ENCODE data around the gene LCN15. TPM values are rescaled to one million over a fixed set of nuclear protein-coding genes. Genes with fewer than 3 reads are reported as not detected.
"Not testable (repeated sequence)": the region's sequence is repeated elsewhere in the genome, so short reads cannot be mapped to it uniquely, and the experiment has no call there.

Gene LCN15
- total RNA-seq, 1 donor from 2014 or later = not detected

DNA sequence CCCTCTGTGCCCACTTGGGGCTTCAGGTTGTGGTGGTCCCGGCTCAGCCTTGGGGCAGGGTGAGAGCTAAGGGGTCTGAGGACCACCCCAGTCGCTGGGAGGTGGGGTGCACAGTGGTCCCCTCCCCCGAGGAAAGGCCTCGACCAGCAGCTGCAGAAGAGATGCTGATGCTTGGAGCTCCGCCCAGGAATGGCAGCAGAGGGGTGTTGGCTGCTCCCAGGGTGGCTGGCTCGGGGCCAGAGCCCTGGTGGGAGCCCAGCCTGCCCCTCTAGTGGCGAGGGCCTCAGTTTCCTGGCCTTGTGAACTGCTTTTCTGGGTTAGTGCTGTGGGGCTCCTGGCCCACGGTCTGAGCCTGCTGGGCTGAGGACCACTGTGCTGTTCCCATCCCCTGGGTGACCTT lies 50.8 kb downstream of the LCN15 start:
- Histone ChIP-seq H4K20me1 (ENCODE audit: low read depth) (peaks cover 39% of the 10 kb centered on the region), H3K4me2 (peak overlapping the region; percentile 98), H3K4me1 (peaks cover 9% of the 10 kb centered on the region), H2AFZ (replicated peaks) (no peak overlapping the region), H3K27me3 (peaks cover 25% of the 10 kb centered on the region), H3K27ac (no peak overlapping the region), H3F3A (ENCODE audit: low read depth) (peaks cover 9% of the 10 kb centered on the region), H3K4me3 (peak overlapping the region; percentile 99), H3K79me2 (ENCODE audit: low read depth) (peaks cover 23% of the 10 kb centered on the region), H3K9me3 (ENCODE audit: low read depth) (no peaks in the 10 kb centered on the region), H3K36me3 (no peaks in the 10 kb centered on the region), H3K9ac (no peak overlapping the region)
- no peak for DNase-seq (ENCODE audit: low spot score)
- Mint-ChIP-seq H3K4me3 (peak overlapping the region; percentile 85), H3K27me3 (ENCODE audit: insufficient read depth, low read depth) (peaks cover 1% of the 10 kb centered on the region), H3K36me3 (peaks cover 7% of the 10 kb centered on the region), H3K27ac (no peak overlapping the region), H3K9me3 (no peaks in the 10 kb centered on the region), H3K4me1 (peaks cover 17% of the 10 kb centered on the region)
- TF ChIP-seq, protein P1, sequence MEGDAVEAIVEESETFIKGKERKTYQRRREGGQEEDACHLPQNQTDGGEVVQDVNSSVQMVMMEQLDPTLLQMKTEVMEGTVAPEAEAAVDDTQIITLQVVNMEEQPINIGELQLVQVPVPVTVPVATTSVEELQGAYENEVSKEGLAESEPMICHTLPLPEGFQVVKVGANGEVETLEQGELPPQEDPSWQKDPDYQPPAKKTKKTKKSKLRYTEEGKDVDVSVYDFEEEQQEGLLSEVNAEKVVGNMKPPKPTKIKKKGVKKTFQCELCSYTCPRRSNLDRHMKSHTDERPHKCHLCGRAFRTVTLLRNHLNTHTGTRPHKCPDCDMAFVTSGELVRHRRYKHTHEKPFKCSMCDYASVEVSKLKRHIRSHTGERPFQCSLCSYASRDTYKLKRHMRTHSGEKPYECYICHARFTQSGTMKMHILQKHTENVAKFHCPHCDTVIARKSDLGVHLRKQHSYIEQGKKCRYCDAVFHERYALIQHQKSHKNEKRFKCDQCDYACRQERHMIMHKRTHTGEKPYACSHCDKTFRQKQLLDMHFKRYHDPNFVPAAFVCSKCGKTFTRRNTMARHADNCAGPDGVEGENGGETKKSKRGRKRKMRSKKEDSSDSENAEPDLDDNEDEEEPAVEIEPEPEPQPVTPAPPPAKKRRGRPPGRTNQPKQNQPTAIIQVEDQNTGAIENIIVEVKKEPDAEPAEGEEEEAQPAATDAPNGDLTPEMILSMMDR (IDR thresholded peaks at IDR 0.05) = no peak
- TF ChIP-seq EZH2 (IDR thresholded peaks at IDR 0.05) = no peak
- TF ChIP-seq EZH2phosphoT487 (IDR thresholded peaks at IDR 0.05) = no peak

DNA sequence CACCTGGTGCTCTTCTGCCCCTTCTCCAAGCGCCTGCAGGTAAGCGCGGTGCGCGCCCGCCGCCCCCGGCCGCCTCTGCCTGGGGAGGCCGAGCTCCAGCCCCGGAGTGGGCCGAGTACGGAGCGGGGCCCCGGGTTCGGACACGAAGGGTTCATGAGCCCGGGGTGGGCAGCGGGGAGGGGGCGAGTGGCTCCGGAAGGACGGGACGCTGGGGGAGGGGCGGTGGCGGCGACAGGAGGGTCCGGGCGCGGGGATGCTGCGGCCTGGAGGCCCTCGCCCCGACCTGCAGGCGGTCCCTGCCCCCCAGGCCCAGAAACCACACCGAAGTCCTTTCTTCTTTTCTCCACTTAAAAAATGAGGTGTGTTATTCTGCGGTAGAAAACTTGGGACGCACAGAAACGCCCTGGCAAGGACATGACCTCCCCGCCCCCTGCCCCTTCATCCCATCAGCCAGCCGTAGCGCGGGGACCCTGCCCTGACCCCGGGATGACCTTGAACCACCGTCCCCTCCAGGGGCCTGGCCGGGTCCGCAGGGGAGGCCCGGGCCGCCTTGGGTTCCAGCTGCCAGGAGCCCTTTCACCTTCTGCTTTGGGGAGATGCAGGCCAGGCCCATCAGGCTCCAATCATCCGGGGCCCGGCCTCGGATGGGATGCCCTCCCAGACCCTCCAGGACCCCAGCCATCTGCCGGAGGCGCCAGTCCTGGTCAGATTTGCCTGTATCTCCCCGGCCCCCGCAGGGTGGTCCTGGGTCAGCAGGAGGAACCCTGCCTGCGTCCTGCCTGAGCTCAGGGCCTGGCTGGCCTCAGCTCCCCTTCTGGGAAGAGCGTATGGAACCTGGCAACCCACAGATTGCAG lies 51.4 kb downstream of the LCN15 start:
- Histone ChIP-seq H2AFZ (replicated peaks) (peak overlapping the region; percentile 82), H4K20me1 (ENCODE audit: low read depth) (peaks cover 35% of the 10 kb centered on the region), H3K4me3 (peak overlapping the region; percentile 99), H3K4me2 (peak overlapping the region; percentile 98), H3F3A (ENCODE audit: low read depth) (peaks cover 9% of the 10 kb centered on the region), H3K9ac (peak overlapping the region; percentile 70), H3K79me2 (ENCODE audit: low read depth) (peaks cover 23% of the 10 kb centered on the region), H3K36me3 (no peaks in the 10 kb centered on the region), H3K4me1 (peaks cover 9% of the 10 kb centered on the region), H3K27me3 (peaks cover 25% of the 10 kb centered on the region), H3K9me3 (ENCODE audit: low read depth) (no peaks in the 10 kb centered on the region), H3K27ac (no peak overlapping the region)
- Mint-ChIP-seq H3K9me3 (no peaks in the 10 kb centered on the region), H3K36me3 (peaks cover 7% of the 10 kb centered on the region), H3K27ac (no peak overlapping the region), H3K4me3 (peak overlapping the region; percentile 85), H3K4me1 (peaks cover 19% of the 10 kb centered on the region), H3K27me3 (ENCODE audit: insufficient read depth, low read depth) (peaks cover 4% of the 10 kb centered on the region)
- no peak for TF ChIP-seq EZH2 (IDR thresholded peaks at IDR 0.05)
- TF ChIP-seq, protein P1 (IDR thresholded peaks at IDR 0.05) = no peak
- no peak for TF ChIP-seq EZH2phosphoT487 (IDR thresholded peaks at IDR 0.05)
- peak; percentile 59 for DNase-seq (ENCODE audit: low spot score)

DNA sequence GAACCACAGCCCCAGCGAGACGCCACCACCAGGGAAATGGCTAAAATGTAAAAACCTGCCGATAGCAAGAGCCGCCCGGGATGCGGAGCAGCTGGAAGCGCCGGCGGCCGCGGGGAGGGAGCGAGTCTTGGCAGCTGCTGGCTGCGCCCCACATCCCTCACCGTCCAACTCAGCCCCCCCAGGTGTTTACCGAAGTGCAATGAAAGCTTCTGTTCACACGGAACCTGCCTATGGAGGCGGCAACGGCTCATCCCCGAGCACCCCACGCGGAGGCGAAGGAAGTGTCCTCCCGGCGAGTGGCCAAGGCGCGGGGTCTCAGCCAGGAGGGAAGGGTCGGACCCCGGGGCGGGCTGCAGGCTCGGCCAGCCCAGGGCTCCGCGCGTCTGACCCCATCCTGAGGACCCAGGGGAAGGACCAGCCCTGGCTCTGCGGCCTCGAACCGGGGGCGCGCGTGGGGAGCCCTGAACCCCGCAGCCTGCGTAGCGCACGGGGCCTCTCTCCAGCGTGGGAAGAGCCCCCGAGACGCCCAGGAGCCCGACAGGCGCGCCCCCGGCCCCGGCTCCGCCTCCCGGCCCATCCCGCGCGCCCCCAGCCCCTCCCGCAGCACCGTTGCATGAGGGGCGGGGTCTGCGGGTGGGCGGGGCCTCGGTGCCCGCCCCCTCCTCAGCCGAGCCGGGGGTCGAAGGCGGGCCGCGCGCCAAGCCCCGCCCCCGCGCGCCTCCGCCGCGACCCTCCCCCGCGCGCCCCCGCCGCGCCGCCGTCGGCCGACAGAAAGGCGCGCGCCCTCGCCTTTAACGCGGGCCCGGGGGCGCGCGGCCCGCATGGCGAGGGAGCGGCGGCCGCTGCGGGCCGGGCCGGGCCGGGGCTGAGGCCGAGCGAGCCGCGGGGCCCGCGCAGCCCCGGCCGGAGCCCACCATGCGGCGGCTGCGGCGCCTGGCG lies 52.3 kb downstream of the LCN15 start, which contains the start of gene DIPK1B:
TSS of gene DIPK1B (plus strand) at position 822 of the 939 bp plus-strand sequence. CDS start at position 916, 94 bp downstream.
- H3K27me3 ChIP-seq = peaks cover 25% of the 10 kb centered on the region
- peak within 1 kb of the TSS; percentile 70 for H3K9ac ChIP-seq
- H3K27ac Mint-ChIP-seq = no peak within 1 kb of the TSS
- no peaks in the 10 kb centered on the region for H3K9me3 Mint-ChIP-seq
- H3K9me3 ChIP-seq (ENCODE audit: low read depth) = no peaks in the 10 kb centered on the region
- H3K4me3 ChIP-seq = peak within 1 kb of the TSS; percentile 99
- TF ChIP-seq EZH2phosphoT487 (IDR thresholded peaks at IDR 0.05) (no peak), EZH2 (IDR thresholded peaks at IDR 0.05) (peak; percentile 39)
- TF ChIP-seq, protein P1 (IDR thresholded peaks at IDR 0.05) = no peak
- peaks cover 9% of the 10 kb centered on the region for H3F3A ChIP-seq (ENCODE audit: low read depth)
- H3K4me1 Mint-ChIP-seq = peaks cover 20% of the 10 kb centered on the region
- H3K4me1 ChIP-seq = peaks cover 9% of the 10 kb centered on the region
- H3K79me2 ChIP-seq (ENCODE audit: low read depth) = peaks cover 23% of the 10 kb centered on the region
- H3K36me3 Mint-ChIP-seq = peaks cover 7% of the 10 kb centered on the region
- peak within 1 kb of the TSS; percentile 89 for H3K4me3 Mint-ChIP-seq
- H3K27me3 Mint-ChIP-seq (ENCODE audit: insufficient read depth, low read depth) = peaks cover 4% of the 10 kb centered on the region
- peak within 1 kb of the TSS; percentile 82 for H2AFZ ChIP-seq (replicated peaks)
- H3K36me3 ChIP-seq = no peaks in the 10 kb centered on the region
- peak; percentile 90 for DNase-seq (ENCODE audit: low spot score)
- peaks cover 35% of the 10 kb centered on the region for H4K20me1 ChIP-seq (ENCODE audit: low read depth)
- H3K4me2 ChIP-seq = peak within 1 kb of the TSS; percentile 98
- no peak within 1 kb of the TSS for H3K27ac ChIP-seq

DNA sequence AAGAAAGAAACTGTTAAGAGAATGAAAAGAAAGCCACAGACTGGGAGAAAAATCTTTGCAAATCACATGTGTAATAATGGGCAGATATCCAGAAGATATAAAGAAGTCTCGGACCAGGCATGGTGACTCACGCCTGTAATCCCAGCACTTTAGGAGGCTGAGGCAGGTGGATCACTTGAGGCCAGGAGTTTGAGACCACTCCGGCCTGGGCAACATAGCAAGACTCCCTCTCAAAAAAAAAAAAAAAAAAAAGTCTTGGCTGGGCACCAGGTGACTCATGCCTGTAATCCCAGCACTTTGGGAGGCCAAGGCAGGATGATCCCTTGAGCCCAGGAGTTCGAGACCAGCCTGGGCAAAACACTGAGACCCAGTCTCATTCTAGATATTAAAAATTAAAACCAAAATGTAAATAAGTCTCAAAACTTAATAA lies 53.1 kb downstream of the LCN15 start:
- peak overlapping the region; percentile 85 for H3K4me2 ChIP-seq
- peak overlapping the region; percentile 89 for H3K4me3 Mint-ChIP-seq
- not testable (repeated sequence) for H2AFZ ChIP-seq (replicated peaks); H3K36me3 ChIP-seq; H3K27ac ChIP-seq; H3K27me3 Mint-ChIP-seq (ENCODE audit: insufficient read depth, low read depth); H3K9me3 ChIP-seq (ENCODE audit: low read depth); H3K27ac Mint-ChIP-seq; DNase-seq (ENCODE audit: low spot score); H3F3A ChIP-seq (ENCODE audit: low read depth); H3K9me3 Mint-ChIP-seq; H3K9ac ChIP-seq; H3K4me1 ChIP-seq; H3K36me3 Mint-ChIP-seq
- H3K27me3 ChIP-seq = peaks cover 25% of the 10 kb centered on the region
- H4K20me1 ChIP-seq (ENCODE audit: low read depth) = peaks cover 32% of the 10 kb centered on the region
- peaks cover 23% of the 10 kb centered on the region for H3K79me2 ChIP-seq (ENCODE audit: low read depth)
- peaks cover 17% of the 10 kb centered on the region for H3K4me1 Mint-ChIP-seq
- peak overlapping the region; percentile 65 for H3K4me3 ChIP-seq
